ENCODE data around the gene DPM3.

DNA sequence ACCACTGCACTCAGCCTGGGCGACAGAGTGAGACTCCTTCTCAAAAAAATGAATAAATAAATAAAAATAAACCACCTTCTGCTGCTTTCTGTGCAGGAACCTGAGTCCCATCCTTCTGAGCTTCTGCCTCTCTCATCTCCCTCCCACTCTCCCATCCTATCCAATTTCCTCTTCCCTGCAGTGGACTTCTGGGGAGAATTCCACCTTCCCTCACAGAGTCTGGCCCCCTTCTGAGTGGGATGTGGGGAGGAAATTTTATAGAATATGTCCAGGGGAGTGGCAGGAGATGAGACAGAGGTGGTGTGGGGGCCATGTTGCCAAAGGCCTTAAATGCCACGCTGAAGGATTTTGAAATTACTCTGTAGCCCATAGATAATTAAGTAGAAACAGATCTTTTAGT lies 18.0 kb downstream of the DPM3 start:
- TF ChIP-seq, protein P1, sequence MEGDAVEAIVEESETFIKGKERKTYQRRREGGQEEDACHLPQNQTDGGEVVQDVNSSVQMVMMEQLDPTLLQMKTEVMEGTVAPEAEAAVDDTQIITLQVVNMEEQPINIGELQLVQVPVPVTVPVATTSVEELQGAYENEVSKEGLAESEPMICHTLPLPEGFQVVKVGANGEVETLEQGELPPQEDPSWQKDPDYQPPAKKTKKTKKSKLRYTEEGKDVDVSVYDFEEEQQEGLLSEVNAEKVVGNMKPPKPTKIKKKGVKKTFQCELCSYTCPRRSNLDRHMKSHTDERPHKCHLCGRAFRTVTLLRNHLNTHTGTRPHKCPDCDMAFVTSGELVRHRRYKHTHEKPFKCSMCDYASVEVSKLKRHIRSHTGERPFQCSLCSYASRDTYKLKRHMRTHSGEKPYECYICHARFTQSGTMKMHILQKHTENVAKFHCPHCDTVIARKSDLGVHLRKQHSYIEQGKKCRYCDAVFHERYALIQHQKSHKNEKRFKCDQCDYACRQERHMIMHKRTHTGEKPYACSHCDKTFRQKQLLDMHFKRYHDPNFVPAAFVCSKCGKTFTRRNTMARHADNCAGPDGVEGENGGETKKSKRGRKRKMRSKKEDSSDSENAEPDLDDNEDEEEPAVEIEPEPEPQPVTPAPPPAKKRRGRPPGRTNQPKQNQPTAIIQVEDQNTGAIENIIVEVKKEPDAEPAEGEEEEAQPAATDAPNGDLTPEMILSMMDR (conservative IDR thresholded peaks at IDR 0.05; ENCODE audit: low read length): no peak
- no peak for TF ChIP-seq EZH2phosphoT487 (IDR thresholded peaks at IDR 0.05; ENCODE audit: borderline replicate concordance)
